Activated CD4-positive, alpha-beta T cell treated with anti-CD3 and anti-CD28 coated beads, Interleukin-2, amount 50 U/mL, for 48 hours (primary cell): ENCODE data around the gene MMP10.

Source experiments
- DNase-seq, 2 experiments: peaks; one replicate each; pipeline ENCODE4 v3.0.0-alpha.2; 2020

Gene MMP10

GRCh38 chr11:102722821-102723220 is 57.6 kb downstream of the MMP10 start:
- no peak for DNase-seq
